ENCODE measurements around the gene CIAO2B. TPM values are rescaled to one million over a fixed set of nuclear protein-coding genes. Genes with fewer than 3 reads are reported as not detected.

The CIAO2B gene
- total RNA-seq, 1 donor = 97.4 TPM

- H3K9me3 ChIP-seq (ENCODE audit: low read depth, low read length) = peaks cover 5% of the 10 kb centered on the region
- peaks cover 5% of the 10 kb centered on the region for H3K4me1 ChIP-seq (ENCODE audit: insufficient read depth, low read length)
- DNase-seq (ENCODE audit: insufficient read length, low spot score, missing footprints) = no peak
- H3K4me3 ChIP-seq (ENCODE audit: insufficient read depth, low read length) = no peak overlapping the region
- no peak overlapping the region for H3K4me2 ChIP-seq (ENCODE audit: insufficient read depth, low read length)
- TF ChIP-seq CTCF (IDR thresholded peaks at IDR 0.05; ENCODE audit: extremely low read depth, low read depth, low read length) = no peak
- H4K20me1 ChIP-seq (ENCODE audit: insufficient read depth, low read length) = no peaks in the 10 kb centered on the region
- no peaks in the 10 kb centered on the region for H3K36me3 ChIP-seq (ENCODE audit: insufficient read depth, low read length)
- H3K27me3 ChIP-seq (ENCODE audit: insufficient read depth, low read length) = peaks cover 18% of the 10 kb centered on the region
- H2AFZ ChIP-seq (ENCODE audit: low read length) = no peak overlapping the region
- H3K27ac ChIP-seq (ENCODE audit: low read depth, low read length) = no peak overlapping the region
- no peaks in the 10 kb centered on the region for H3K79me2 ChIP-seq (ENCODE audit: insufficient read depth, low read length)
Measured at GRCh38 chr16:66950971-66951790, 17.0 kb upstream of the CIAO2B start.

GRCh38 chr16:66950437-66950836 lies 16.2 kb upstream of the CIAO2B start:
- H2AFZ ChIP-seq (ENCODE audit: low read length) = no peak overlapping the region
- no peak for TF ChIP-seq CTCF (IDR thresholded peaks at IDR 0.05; ENCODE audit: extremely low read depth, low read depth, low read length)
- H3K9me3 ChIP-seq (ENCODE audit: low read depth, low read length) = peaks cover 5% of the 10 kb centered on the region
- H3K27me3 ChIP-seq (ENCODE audit: insufficient read depth, low read length) = peaks cover 18% of the 10 kb centered on the region
- H3K79me2 ChIP-seq (ENCODE audit: insufficient read depth, low read length) = no peaks in the 10 kb centered on the region
- peaks cover 5% of the 10 kb centered on the region for H3K4me1 ChIP-seq (ENCODE audit: insufficient read depth, low read length)
- H3K27ac ChIP-seq (ENCODE audit: low read depth, low read length) = no peak overlapping the region
- H3K36me3 ChIP-seq (ENCODE audit: insufficient read depth, low read length) = no peaks in the 10 kb centered on the region
- DNase-seq (ENCODE audit: insufficient read length, low spot score, missing footprints) = no peak
- H3K4me3 ChIP-seq (ENCODE audit: insufficient read depth, low read length) = no peak overlapping the region
- no peak overlapping the region for H3K4me2 ChIP-seq (ENCODE audit: insufficient read depth, low read length)
- H4K20me1 ChIP-seq (ENCODE audit: insufficient read depth, low read length) = no peaks in the 10 kb centered on the region

DNA sequence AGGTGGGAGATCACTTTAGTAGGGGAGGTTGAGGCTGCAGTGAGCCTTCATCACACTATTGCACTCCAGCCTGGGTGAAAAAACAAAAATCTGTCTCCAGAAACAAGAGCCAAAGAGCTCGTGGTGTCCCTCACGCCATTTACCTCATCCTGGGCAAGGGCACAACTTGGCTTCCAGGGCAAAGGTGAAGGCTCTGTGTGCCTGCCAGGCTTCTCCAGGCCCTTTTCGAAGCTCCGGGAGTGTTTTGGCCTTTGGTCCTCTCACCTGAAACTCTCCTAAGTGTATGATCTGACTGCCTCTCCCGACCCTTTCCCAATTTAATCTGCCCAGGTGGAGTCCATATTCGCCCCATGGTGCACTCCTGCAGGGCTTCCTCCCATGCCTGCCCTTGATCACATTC lies 15.3 kb upstream of the CIAO2B start:
- no peak overlapping the region for H3K27ac ChIP-seq (ENCODE audit: low read depth, low read length)
- peaks cover 5% of the 10 kb centered on the region for H3K4me1 ChIP-seq (ENCODE audit: insufficient read depth, low read length)
- DNase-seq (ENCODE audit: insufficient read length, low spot score, missing footprints) = no peak
- no peaks in the 10 kb centered on the region for H3K36me3 ChIP-seq (ENCODE audit: insufficient read depth, low read length)
- H4K20me1 ChIP-seq (ENCODE audit: insufficient read depth, low read length) = no peaks in the 10 kb centered on the region
- no peak for TF ChIP-seq CTCF (IDR thresholded peaks at IDR 0.05; ENCODE audit: extremely low read depth, low read depth, low read length)
- H3K9me3 ChIP-seq (ENCODE audit: low read depth, low read length) = peaks cover 5% of the 10 kb centered on the region
- no peak overlapping the region for H3K4me3 ChIP-seq (ENCODE audit: insufficient read depth, low read length)
- H3K79me2 ChIP-seq (ENCODE audit: insufficient read depth, low read length) = no peaks in the 10 kb centered on the region
- H3K4me2 ChIP-seq (ENCODE audit: insufficient read depth, low read length) = no peak overlapping the region
- no peak overlapping the region for H2AFZ ChIP-seq (ENCODE audit: low read length)
- peaks cover 18% of the 10 kb centered on the region for H3K27me3 ChIP-seq (ENCODE audit: insufficient read depth, low read length)

DNA sequence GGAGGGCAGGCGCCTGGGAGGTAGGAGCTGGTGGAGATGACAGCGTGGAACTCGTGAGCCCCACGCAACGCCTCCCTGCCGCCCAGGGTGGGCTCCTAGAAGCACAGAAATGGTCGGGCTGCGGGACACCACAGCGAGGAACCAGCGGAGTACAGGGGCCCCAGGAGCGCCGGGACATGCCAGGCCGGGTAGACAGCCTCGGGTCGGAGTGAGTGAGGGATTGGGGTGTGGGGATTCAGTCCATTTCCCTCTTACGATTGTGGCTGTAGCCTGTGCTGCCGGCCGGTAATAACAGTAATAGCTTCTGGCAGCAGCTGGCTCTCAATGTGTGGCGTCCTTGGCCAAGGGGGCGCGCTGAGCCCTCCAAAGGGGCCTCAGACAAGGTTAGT lies 14.6 kb upstream of the CIAO2B start:
- peaks cover 18% of the 10 kb centered on the region for H3K27me3 ChIP-seq (ENCODE audit: insufficient read depth, low read length)
- H3K9me3 ChIP-seq (ENCODE audit: low read depth, low read length) = peaks cover 5% of the 10 kb centered on the region
- peak; percentile 43 for DNase-seq (ENCODE audit: insufficient read length, low spot score, missing footprints)
- H3K79me2 ChIP-seq (ENCODE audit: insufficient read depth, low read length) = no peaks in the 10 kb centered on the region
- H3K4me3 ChIP-seq (ENCODE audit: insufficient read depth, low read length) = peak overlapping the region; percentile 75
- no peaks in the 10 kb centered on the region for H4K20me1 ChIP-seq (ENCODE audit: insufficient read depth, low read length)
- H2AFZ ChIP-seq (ENCODE audit: low read length) = peak overlapping the region; percentile 89
- no peak for TF ChIP-seq CTCF (IDR thresholded peaks at IDR 0.05; ENCODE audit: extremely low read depth, low read depth, low read length)
- H3K27ac ChIP-seq (ENCODE audit: low read depth, low read length) = no peak overlapping the region
- H3K36me3 ChIP-seq (ENCODE audit: insufficient read depth, low read length) = peaks cover 2% of the 10 kb centered on the region
- peak overlapping the region; percentile 79 for H3K4me2 ChIP-seq (ENCODE audit: insufficient read depth, low read length)
- peaks cover 5% of the 10 kb centered on the region for H3K4me1 ChIP-seq (ENCODE audit: insufficient read depth, low read length)
